Endometrial microvascular endothelial cells (primary cell): Measurements from ENCODE around the gene FSD1. TPM values are rescaled to one million over a fixed set of nuclear protein-coding genes. Genes with fewer than 3 reads are reported as not detected.

Source experiments
- in situ Hi-C: cut with HindIII; loops from 2 replicates; pipeline ENCODE4 v1.10.0; 2017; ENCODE audit warnings: low sequenced_read_pairs, low pct_unique_long_range_greater_than_20kb; ENCODE audit errors: inconsistent ontology term
- total RNA-seq: library from RNA; depleted of rRNA; stranded (reverse); fragments of >200 nt; gene quantifications from one replicate; pipeline ENCODE4 v1.2.3, GENCODE V29; 2015; ENCODE audit errors: inconsistent ontology term

FSD1 gene
- total RNA-seq, 1 donor from 2014 or later: 15.1 TPM

DNA sequence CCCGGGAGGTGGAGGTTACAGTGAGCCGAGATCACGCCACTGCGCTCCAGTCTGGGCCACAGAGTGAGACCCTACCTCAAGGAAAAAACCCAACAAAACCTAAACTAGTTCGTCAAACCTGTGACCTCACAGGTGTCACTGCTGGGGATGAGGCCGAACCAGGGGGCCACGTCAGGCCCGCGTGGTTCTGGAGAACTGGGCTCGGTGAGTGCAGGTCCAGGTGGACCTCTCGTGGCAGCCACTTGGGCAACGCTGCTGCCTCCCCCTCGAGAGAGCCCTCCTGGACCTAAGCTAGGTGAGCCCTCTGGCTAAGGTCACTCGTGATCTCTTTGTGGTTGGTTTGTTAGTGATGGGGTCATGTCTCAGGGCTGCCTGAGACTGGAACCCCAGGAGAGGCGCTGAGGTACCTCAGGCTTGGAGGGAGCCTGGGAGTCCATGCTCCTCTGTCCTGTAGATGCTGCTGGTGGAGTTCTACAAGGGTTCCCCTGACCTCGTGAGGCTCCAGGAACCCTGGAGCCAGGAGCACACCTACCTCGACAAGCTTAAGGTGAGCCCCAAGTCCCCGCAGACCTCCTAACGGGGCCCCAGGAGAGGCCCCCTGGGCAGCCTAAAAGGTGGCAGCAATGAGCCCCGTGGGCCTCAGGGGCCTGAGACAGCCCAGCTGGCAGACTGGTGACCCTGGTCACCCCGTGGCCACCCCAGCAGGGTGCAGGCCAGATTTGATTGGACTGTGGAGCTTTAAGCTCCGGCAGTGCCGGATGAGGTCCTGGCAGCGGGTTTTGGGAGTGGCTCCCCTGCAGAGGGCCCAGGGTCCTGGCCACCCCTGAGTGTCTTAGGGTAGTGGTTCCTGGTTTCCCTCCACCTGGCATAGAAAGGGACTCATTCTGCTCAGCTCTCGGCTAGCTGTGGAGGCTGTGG is 54.6 kb downstream of the FSD1 start:
- in situ Hi-C loops: no loop called here

DNA sequence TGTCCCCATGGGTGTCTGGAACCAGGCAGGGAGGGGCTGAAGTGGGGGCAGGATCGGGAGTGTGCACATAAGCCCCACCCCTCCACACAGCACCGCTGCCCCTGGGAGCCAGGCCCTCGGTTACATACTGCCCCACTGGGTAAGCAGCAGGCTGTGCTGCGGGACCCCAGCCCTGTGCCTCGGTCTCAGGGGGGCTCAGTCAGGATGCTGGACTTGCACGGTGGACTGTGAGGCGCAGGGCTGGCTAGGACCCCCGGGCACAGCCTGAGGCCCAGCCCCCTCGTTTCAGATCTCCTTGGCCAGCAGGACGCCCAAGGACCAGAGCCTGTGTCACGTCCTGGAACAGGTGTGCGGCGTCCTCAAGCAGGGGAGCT is 55.2 kb downstream of the FSD1 start:
- in situ Hi-C loops: no loop called here

DNA sequence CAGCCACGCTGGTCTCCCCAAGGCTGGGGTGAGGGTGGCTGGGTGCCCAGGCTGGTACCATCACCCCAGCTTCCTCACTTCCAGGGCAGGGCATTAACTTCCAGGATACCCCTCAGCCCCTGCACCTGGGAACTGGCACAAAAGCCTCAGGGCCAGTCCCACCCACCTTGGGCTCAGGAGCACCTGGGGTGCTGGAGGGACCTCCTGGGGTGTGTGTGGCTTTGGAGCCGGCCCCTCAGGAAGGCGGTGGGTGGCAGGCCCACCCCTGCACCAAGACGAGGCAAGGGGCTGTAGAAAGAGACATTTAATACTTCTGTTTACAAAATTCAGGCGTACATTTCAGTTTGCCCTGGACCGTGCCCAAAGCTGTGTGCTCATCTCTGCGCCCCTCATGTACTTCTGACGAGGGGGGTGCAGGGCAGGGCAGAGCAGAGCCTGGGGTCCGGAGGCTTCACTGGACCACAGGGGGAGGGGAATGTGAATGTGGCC is 55.7 kb downstream of the FSD1 start:
- in situ Hi-C loops: no loop called here

DNA sequence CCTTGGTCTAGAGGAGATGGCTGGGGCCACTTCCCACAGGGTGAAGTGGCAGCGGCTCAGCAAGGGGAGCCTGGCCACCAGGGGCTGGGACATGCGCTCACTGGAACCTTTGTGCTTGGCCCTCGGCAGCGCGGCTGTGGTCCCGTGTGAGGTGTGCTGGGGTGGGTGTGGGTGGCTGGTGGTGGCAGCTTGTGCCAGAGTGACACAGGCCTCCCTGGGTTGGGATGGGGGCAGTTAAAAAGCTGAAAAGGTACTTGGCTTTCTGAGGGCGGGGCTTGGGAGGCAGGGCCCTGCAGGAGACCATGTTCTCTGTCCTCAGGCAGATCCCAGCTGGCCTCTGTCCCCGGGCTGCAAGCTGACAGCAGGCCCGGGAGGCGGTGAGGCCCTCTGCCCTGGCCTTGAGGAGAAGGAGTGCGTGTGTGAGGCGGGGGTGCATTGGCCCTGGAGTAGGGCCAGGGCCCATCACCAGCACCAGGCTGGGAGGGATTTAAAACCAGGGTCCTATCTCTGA is 56.3 kb downstream of the FSD1 start:
- in situ Hi-C loops: no loop called here

DNA sequence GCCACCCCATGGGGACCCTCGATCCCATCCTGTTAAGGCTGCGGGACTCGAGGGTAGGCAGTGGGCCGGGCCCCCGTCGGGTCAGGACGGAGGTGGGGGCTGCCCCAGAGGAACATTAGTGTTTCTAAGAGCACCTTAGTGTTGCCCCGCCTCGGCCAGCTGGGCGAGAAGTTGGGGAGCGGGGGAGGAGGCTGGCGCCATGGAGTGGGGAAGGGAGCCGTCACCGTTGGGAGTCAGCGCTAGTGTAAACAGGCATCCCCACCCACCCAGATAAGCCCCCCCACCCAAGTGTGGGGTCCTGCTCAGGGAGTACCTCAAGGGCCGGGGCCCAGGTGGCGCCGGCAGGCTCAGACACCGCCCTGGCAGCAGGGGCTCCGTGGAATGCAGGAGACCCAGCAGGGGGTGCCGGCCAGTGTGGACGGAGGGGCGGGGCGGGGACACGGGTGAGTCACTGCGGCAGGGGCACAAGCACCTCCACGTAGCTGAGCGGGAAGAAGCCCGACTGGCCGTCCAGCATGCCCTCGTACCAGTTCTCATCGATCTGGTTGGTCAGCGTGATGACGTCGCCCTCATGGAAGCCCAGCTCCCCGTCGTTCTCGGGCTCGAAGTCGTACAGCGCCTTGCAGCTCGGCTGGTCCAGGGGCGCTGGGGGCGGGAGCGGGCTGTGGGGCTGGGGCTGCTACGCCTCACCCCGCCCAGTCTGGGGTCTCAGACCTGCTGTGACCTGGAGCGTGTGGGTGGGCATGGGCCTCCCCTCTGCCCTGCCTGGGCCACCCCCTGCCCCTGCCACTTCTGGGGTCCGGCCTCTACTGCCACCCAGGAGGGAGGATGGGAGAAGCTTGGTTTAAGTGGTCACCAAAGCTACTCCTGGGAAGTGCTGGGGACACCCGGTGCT is 57.0 kb downstream of the FSD1 start:
- in situ Hi-C loops: no loop called here

DNA sequence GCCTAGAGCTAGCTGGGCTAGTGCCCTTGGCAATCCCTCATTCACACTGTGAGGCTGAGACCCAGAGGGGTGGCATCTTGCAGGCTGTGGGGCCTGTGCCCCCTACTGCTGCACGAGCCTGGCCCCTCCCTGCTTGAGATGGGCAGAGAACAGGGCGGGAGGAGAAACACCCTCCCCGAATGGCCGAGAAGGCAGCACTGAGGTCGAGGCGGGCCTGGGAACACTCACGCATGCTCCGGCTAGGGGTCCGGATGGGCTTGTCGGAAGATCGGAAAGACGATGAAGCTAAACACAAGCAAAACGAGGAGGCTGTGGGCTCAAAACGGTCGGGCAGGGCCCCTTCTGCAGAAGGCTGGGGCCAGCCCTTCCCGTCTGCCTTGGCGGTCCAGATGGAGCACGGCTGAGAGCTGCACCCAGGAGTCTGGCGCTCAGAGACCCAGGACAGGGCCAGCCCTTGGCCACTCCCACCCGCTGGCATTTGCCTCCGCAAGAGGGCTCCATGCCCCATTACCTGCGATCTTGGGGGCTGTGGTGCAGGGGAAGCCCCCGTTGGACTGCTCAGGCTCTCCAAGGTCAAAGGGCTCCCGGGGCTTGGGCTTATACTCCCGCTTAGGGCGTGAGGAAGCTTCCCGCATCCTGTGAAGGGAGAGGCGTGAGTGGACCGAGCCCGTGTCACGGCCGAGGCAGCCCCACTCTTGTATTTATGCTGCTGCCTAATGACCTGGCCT is 57.9 kb downstream of the FSD1 start:
- in situ Hi-C loops: no loop called here

DNA sequence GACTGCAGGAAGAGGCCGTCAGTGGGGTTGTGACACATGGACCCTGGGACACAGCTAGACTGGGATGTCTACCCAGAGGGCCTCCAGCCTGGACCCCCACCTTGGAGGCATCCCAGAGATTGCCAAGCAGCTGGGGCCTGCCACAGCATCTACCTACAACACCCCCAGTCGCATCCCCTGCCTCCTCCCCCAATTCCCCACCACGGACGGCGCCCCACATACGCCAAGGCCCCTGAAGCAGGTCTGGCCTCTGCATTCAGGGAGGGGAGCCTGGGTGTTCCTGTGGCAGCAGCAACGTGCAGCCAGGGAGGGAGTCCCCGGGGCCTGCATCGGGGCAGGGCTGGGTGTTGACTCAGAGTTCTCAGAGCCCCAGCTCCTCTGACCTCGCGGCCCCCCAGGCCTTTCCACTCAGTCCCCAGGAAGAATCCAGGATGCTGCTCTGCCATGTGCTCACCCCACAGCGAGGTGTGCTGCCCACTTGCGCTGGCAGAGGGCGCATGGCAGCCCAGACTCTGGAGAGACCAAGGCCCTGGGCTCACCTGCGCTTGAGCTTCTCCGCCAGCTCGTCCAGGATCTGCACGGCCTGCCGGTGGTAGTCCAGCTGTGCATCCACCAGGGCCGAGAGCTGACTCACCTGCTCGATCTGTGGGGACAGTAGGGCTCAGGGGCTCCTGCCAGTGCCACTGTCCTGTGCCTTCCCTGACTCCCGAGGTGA is 58.6 kb downstream of the FSD1 start:
- in situ Hi-C loops: no loop called here

DNA sequence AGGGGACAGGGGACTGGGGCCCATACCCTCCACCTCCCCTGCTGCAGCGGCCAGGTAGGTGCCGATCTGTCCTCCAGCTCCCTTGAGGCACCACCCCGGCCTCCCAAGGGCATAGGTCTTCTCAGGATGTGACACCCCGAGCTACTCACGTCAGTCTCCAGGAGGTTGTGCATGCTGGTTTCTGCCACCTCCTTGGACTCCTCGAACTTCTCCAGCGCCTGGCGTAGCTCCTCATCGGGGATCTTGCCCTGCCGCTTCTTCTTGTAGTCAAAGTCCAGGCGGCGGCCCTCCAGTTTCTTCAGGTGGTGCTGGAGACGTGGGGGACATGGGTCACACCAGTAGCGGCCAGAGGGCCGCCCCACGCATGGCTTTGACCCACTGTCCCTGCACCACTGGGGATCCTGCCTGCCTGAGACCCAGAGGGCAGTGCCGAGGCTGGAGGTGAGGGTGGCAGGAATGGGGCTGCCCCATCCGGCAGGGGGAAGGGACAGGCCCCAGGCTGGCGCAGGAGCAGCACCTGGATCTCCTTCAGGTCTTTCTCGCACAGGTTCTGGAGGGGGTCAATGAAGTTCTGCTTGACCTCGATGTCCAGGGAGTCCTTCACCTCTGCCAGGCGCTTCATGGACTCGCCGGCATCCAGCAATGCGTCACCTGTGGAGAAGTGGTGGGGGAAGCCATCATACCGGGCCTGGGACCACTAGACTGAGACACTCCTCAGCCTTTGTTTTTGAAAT is 59.3 kb downstream of the FSD1 start:
- in situ Hi-C loops: no loop called here

DNA sequence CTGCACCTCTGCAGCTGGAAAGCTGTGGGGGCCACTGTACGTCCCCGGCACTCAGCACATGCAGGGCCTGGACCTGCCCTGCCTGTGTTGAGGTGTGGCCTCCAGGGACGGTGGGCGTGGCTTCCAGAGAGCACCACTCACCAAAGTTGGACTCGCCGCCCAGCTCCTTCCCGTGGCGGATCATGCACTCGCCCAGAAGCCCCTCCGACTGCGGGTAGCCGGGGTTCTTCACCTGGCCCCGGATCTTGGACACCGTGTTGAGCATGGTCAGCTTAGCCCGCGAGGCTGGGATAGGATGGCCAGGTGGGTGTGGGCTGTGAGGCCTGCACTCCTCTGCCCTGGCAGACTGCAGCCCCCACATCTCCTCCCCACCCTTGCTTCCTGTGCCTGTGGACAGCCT is 60.9 kb downstream of the FSD1 start:
- in situ Hi-C loops: no loop called here

DNA sequence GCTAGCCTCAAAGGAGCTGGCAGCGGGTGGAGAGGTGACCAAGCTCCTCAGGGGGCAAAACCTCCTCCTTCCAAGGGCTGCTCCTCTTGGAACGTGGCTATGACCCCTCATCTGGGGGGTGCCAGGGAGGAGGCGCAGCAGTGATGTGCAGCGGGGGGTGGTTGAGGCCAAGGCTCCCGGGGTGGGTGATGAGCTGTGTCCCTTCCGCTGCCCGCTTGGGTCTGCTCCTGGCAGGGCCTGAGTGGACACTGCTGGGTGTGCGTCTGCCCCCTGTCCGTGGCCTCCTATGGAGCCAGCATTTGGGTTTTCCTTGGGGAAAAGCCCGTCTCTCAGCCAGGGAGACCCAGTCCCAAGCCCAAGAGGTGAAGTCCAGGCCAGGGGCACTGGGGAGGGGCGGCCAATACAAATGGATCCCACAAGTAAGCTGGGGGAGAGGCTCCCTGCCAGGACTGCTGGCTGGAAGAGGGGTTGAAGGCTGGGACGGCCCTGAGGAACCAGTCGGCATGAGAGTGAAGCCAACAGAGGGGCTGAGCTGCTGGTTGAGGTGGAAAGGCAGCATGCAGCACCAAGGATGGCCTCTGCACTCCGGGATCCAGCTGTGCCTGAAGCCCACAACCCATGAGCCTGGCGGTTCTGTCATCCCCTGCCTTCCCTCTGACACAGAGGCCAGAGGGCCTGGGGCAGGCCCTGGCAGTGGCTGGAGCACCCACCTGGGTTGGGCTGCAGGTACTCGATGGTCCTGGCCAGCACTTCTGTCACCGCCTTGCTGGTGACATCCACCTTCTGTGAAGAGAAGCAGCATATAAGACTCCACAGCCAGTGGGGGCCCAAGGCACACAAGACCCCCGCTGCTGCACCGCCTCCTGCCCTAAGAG is 61.6 kb downstream of the FSD1 start:
- in situ Hi-C loops: no loop called here

DNA sequence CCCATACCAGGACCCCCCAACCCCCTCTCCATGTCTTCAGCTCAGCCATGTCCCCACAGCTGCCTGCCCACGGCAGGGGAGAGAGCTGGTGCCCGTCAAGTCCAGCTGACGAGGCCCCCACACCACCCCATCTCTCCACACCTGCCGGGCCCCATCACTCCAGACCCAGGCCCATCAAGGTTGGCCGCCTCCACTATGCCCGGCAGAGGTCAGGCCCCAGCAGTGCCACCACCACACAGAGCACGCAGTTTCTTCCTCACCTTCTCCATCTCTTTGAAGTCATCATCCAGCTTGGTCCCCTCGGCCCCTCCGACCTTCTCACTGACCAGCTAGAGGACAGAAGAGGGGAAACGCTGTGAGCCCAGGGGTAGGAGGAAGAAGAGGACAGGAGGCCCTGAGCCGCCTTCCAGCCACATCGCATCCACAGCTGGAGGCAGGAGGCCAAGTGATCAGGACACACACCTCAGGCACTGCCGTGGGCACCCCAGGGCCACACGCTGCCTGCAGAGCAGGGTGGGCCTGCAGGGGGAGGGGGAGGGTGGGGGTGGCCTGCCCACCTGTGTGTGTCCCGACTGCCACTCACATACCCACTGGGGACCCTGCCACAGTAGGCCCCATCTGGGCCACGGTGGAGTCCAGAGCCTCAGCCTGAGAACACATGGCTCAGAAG is 62.4 kb downstream of the FSD1 start:
- in situ Hi-C loops: no loop called here

DNA sequence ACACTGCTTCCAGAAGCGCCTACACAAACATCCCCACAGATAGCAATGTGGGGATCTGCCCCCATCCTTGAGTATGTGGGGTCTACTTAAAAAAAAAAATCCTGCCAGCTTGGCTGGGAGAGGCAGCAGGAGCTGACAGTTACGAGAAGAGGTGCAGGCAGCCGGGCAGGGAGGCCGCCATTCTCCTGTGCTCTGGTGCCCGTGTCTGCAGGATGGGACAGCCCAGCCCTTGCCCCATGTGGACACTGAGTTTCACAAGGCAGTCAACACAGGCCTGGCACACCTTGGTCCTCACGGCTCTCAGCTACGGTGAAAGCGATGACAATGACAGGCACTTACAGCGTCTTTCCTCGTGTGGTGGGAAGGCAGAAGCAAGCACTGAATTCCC is 62.9 kb downstream of the FSD1 start:
- in situ Hi-C loops: no loop called here

DNA sequence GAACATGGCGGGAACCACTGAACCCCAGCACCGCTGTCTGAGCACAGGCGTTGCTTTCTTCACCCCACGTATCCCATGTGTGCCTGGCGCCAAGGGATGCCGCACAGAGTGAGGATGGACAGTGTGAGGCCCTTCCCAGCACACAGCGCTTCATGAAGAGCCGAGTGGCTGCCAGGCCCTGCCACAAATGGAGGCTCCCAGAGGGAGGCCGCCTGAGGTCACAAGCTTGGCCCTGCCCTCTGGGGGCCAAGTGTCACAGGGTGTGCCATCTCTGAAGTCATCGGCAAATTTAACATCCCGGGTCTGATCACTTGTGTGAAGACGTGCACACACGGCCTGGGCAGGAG is 63.4 kb downstream of the FSD1 start:
- in situ Hi-C loops: no loop called here

DNA sequence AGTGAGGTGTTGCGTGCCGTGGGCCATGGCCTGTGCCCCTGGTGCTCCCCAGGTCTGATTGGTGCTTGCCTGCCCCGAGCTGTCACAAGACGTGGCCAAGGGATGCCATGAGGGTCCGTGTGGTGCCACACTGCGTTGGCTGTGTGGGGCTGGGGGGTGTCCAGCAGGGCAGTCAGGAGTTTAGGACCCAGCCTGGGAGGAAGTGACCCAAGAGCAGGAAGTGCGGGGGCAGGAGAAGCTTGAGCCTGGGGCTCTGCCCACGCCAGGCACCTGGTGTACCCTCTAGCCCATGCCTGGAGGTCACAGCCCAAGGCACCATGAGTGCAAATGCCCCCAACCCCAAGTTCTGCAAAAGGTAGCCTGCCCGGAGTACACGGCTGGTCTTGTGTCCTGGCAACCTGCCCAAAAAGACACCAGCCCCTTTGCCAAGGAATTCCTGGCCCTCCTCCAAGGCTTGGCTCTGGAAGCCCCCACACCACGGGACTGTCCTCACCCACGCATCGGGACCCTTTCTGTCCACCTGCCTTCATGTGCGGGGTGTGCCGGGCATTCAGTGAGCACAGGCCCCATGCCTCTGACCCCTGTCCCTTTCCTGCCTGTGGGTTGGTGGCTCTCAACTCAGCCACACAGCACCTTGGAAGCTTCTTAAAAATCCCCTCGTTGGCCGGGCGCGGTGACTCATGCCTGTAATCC is 63.9 kb downstream of the FSD1 start:
- in situ Hi-C loops: no loop called here

DNA sequence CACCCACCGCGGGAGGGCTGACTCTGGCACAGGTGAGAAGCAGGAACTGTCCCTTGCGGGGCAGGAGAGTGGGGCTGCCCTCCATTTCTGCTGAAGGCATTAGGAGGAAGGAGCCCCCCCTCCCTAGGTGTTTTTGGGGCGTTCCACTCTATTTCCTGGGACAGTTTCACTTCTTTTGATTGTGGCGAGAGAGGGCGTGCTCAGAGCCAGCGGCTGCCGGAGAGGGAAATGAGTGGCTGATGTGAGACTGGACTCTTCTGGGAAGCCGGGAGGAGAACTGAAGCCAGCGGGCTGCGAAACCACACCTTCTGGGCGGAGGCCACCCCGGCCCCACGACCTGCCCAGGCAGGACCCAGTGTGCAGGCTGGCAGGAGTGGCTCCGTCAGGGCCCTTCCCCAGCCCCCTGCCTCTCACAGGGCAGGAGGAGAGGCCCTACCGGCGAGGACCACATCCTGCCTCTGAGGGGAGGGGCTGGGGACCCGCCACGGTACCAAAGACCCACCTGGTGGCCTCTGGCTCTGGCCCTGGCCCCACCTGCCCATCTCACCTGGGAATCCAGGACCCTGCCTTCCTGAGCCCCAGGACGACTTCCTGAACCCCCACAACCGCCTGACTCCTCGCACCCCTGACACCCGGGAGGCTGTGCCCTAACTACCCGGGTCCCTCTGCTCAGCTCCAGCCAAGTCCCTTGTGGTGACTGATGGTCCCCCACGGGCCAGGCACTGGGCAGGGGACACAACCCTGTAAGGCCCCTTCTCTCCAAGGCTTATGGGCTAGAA is 64.9 kb downstream of the FSD1 start:
- in situ Hi-C loops: no loop called here
